Testis (tissue), 2 donors: Measurements from ENCODE around the gene LEMD2.

ENCODE experiments used
- CTCF ChIP-seq, 3 experiments: fragments of 450-650 bp in 2 of 3; fragments of 200-600 bp in 1 of 3; sonication (generic) in 1 of 3; IDR thresholded peaks; one replicate each; pipeline ENCODE4 v1.5.1; 2016 to 2019; ENCODE audit warnings: antibody characterized with exemption in 3 of 3, mild to moderate bottlenecking in 2 of 3, moderate library complexity in 1 of 3
- POLR2A ChIP-seq: fragments of 450-650 bp; IDR thresholded peaks from one replicate; pipeline ENCODE4 v1.6.1; 2017; ENCODE audit warnings: antibody characterized with exemption, mild to moderate bottlenecking, moderate library complexity

- TF ChIP-seq CTCF (IDR thresholded peaks at IDR 0.05) (no peak), POLR2A (no peak)
Observed at GRCh38 chr6:33787346-33787953, 1.5 kb downstream of the LEMD2 start.
